Activated T-cell treated with anti-CD3 and anti-CD28 coated beads for 1 hour (primary cell): ENCODE measurements around the gene GTF2F1.
A peak's percentile ranks its signal among the peaks of the same experiment; 100 is the strongest.
"Not testable (repeated sequence)": the region's sequence is repeated elsewhere in the genome, so short reads cannot be mapped to it uniquely, and the experiment has no call there.

Experiments
- DNase-seq: peaks from one replicate; pipeline ENCODE4 v3.0.0-alpha.2; 2020; ENCODE audit warnings: low read depth

Gene GTF2F1

GRCh38 chr19:6384381-6384780, 8.6 kb downstream of the GTF2F1 start:
- DNase-seq, result no peak

DNA sequence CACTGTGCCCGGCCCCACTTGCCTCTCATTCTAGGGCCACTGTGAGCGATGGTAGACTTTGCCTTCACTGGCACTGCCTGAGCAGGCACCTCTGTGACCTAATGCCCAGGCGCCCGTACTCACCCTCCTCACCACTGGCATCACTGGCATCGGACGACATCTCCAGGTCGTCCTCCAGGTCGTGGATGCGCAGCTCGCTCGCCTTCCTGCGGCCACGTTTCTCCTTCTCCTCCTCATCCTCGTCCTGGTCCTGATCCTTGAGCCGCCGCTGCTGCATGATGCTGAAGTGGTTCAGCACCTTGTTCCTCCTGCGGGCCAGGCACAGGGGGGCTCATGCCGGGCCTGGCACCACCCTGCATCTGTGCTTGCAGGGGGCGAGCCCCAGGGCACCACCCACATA, 9.8 kb downstream of the GTF2F1 start:
- no peak for DNase-seq

DNA sequence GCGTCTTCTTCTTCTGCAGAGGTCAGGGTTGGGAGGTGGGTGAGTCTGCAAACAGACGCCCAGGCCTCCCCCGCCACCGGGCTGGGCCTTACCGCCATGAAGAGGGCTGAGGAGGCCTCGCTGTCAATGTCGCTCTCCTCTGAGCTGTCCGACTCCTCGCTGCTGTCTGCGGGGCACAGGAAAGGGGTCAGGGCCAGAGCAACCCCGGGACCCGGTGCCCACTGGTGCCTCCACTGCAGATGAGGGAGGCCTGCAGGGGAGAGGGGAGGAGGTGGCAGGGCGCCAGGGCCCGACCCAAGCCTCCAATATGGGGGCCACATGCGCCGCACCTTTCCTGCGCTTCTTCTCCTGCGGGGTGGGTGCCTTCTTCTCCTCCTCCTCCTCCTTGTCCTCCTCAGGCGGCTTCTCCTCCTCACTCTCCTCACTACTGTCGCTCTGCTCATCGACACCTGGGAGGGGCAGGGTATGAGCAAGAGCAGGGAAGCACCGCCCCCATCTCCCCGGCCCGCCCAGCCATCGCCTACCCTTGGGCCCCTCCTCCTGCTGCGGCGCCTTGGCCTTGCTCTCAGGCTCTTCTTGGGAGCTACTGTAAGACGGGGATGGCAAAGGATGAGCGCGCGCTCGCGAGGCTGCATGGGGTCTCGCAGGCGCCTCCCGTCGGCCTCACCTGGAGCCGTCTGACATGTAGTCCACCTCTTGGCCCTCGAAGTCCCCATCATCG, 11.8 kb downstream of the GTF2F1 start:
- no peak for DNase-seq

- DNase-seq, result no peak
Observed at GRCh38 chr19:6379744-6380143, 13.2 kb downstream of the GTF2F1 start.

- DNase-seq, result no peak
Observed at GRCh38 chr19:6378486-6378885, 14.5 kb downstream of the GTF2F1 start.

- DNase-seq, result no peak
Observed at GRCh38 chr19:6378041-6378440, 14.9 kb downstream of the GTF2F1 start.

- no peak for DNase-seq
Observed at GRCh38 chr19:6376512-6377190, 16.3 kb downstream of the GTF2F1 start.

DNA sequence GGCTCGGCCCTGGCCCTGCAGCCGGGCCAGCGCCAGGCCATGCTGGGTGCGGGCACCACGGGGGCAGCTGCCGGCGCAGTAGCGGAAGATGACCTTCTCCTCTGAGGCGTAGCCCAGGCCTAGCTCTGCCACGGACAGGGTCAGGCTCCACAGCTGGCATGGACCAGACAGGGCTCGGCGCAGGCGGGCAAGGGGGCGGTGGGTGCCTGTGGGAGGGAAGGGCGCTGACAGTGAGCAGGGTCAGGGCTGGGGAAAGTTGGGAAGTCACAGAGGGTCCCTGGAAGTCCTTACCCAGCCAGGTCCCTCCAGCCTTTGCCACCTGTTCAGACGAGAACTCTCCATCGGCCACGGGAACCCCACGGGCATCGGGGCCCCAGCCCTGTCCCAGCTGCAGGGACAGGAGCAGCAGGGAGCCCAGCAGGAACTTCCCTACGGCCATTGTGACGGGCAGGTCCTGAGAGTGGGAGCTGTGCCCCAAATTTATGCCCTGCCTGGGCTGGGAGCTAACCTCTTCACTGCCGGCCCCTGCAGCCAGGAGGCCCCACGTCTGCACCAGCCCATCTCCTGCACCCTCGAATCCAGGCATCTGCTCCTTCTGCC, 17.5 kb downstream of the GTF2F1 start, which contains the start of gene PSPN:
Gene PSPN, minus strand, starts transcription at position 523 of the 600 bp plus-strand sequence. Its CDS starts 84 bp downstream, at position 439.
- no peak for DNase-seq

DNA sequence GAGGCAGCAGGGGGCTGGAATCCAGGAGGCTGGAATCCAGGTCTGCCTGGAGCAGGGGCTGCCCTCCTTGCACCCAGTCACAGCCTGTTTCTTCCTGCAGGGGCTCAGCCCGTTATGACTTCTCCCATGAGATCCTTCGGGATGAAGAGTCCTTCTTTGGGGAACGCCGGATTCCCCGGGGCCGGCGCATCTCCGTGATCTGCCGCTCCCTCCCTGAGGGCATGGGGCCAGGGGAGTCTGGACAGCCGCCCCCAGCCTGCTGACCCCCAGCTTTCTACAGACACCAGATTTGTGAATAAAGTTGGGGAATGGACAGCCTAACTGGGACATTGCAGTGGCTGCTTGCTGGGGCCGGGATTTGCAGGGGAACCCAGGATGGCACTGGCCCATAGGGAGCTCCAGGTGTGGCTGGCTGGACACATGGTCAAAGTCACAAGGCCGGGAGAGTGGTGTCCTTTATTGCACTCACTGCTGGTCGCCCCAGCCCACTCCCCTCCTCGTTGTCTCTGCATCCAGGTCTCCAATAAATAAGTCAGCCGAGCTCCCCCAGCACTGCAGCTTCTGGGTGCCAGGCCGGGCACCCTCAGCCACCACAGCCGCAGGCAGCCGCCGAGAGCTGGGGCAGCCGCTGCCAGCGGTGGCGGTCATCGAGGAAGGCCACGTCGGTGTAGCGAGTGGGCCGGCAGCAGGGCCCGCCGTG, 18.1 kb downstream of the GTF2F1 start:
- no peak for DNase-seq

GRCh38 chr19:6374161-6374709, 18.7 kb downstream of the GTF2F1 start:
- no peak for DNase-seq

DNA sequence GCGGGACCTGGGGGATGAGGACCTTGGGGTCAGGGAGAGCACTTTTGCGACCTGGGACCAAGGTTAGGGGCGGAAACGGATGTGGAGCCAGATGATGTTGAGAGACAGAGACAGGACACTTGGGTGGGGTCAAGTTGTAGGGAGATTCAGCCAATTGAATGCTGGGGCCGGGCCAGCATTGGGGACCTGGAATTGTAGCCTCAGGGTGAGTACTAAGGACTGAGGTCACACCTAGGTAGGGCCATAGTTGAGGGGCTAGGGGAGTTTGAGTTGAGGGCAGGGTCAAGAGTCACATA, 19.2 kb downstream of the GTF2F1 start:
- DNase-seq, result no peak

- peak; percentile 98 for DNase-seq
Observed at GRCh38 chr19:6373096-6373812, 19.7 kb downstream of the GTF2F1 start.

- DNase-seq, result peak; percentile 90
Observed at GRCh38 chr19:6372594-6373095, 20.3 kb downstream of the GTF2F1 start, which contains the start of gene ALKBH7. Gene ALKBH7, plus strand, starts transcription at chr19:6372794. Its CDS starts 27 bp downstream, at chr19:6372821.

DNA sequence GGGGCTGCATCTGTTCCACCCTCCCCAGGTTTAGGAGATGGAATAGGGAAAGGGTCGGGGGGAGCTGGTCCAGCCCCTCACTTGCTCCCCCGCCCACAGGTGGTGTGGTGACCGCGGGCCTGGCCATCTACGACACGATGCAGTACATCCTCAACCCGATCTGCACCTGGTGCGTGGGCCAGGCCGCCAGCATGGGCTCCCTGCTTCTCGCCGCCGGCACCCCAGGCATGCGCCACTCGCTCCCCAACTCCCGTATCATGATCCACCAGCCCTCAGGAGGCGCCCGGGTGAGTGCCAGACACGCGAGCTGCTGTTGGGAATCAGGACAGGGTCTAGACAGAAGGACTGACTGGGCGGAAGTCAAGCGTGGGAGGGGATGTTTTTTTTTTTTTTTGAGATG, 28.6 kb downstream of the GTF2F1 start:
- DNase-seq, result no peak

- DNase-seq, result no peak
Observed at GRCh38 chr19:6362351-6362801, 30.6 kb downstream of the GTF2F1 start.

DNA sequence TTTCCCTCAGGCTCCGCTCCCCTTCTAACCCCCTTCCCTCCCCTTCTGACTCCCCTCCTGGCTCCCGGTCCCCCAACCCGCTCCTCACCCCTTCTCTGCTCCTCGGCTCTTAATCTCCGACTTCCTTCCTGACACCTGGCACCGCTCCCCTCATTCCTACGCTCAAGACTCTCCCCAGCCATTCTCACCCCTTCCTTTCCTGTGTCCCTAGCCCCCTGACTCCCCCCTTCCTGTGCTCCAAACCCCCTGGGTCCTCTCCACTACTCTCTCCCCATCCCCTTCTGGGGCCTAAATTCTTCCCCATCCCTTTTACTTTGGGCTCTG, 31.0 kb downstream of the GTF2F1 start:
- no peak for DNase-seq

- not testable (repeated sequence) for DNase-seq
Observed at GRCh38 chr19:6360857-6361216, 32.1 kb downstream of the GTF2F1 start.

DNA sequence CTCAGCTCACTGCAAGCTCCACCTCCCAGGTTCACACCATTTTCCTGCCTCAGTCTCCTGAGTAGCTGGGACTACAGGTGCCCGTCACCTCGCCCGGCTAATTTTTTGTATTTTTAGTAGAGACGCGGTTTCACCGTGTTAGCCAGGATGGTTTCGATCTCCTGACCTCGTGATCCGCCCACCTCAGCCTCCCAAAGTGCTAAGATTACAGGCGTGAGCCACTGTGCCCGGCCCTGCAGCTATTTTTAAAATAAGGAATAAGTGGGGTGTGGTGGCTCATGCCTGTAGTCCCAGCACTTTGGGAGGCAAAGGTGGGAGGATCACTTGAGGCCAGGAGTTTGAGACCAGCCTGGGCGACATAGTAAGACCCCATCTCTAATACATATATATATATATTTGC, 32.5 kb downstream of the GTF2F1 start:
- not testable (repeated sequence) for DNase-seq

DNA sequence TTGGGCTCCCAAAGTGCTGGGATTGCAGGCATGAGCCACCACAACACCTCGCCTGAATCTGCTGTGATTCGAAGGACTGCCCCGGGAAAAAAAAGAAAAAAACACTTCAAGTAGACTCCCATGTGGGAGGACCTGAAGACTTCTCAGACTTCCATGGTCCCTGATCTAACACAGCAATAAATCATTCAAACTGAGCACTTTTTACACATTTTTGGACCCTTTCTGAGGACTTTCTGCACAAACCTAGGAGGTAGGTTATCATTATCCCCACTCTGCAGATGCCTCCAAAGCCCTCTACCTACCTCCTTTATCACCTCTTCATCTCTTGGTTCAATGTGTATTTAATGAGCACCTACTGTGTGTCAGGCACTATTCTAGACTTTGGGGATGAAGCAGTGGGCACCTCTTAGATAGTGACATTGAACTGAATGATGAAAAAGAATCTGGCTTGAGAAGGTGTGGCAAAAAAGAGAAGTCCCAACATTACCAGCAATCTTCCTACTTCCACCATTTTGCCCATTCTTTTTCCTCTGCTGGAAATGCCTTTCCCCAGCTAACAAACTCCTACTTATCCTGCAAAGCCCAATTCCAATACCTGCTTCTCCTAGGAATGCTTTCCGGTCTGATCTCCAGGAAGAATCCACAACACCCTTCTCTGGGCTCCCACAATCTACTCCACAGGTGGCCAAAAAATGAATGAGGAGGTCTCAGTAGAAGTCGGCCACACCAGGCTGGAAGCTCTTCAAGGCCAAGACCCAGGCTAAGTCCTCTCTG, 33.2 kb downstream of the GTF2F1 start:
- no peak for DNase-seq

- DNase-seq, result no peak
Observed at GRCh38 chr19:6358003-6358402, 35.0 kb downstream of the GTF2F1 start.

DNA sequence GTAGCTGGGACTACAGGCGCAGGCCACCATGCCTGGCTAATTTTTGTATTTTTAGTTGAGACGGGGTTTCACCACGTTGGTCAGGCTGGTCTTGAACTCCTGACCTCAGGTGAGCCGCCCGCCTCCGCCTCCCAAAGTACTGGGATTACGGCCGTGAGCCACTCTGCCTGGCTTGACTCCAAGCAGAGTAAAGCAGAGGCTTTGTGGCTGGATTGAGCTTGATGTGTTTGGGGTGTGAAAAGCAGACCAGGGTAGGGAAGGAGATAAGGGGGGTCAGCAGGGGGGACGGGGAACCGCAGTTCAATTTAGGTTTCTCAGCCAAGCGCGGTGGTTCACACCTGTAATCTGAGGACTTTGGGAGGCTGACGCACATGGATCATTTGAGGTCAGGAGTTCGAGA, 35.8 kb downstream of the GTF2F1 start:
- DNase-seq, result no peak
